Caco-2 (cell line): ENCODE data around the gene SF3B2. TPM values are rescaled to one million over a fixed set of nuclear protein-coding genes. Genes with fewer than 3 reads are reported as not detected.

Experiments
- BruUV-seq: library from RNA; stranded (reverse); fragments of 400-500 nt; replicated peaks from 2 replicates; lab custom pipeline; 2021; lab: Mats Ljungman, UMichigan
- CTCF ChIA-PET: fragments of 300-600 bp; sonication (Branson Sonifier 250); formaldehyde crosslinking; loops from one replicate; lab custom pipeline; 2022; ENCODE audit warnings: antibody characterized with exemption; lab: Charles Lee
- POLR2A ChIA-PET: fragments of 300-600 bp; sonication (Branson Sonifier 250); formaldehyde crosslinking; loops from one replicate; lab custom pipeline; 2022; ENCODE audit warnings: antibody characterized with exemption; lab: Charles Lee
- DNase-seq, 2 experiments: peaks; one replicate each; pipeline versions ENCODE4 v3.0.0 to v3.0.0-alpha.2; 2020 to 2022
- H3K27me3 ChIP-seq: replicated peaks from 2 replicates; pipeline ENCODE4 v1.6.0; 2011; ENCODE audit warnings: low read length; ENCODE audit not compliant: control insufficient read depth, insufficient read depth
- H3K36me3 ChIP-seq: 2 replicates; pipeline ENCODE4 v1.5.1; 2011; ENCODE audit warnings: low read length; ENCODE audit not compliant: control insufficient read depth, insufficient read depth
- H3K4me1 ChIP-seq: fragments of 250-450 bp; sonication (Bioruptor Pico); 2 replicates; pipeline ENCODE4 v1.5.1; 2020; ENCODE audit warnings: mild to moderate bottlenecking
- H3K4me3 ChIP-seq: 2 replicates; pipeline ENCODE4 v1.5.1; 2011; ENCODE audit warnings: low read depth, mild to moderate bottlenecking, control low read depth, low read length
- H3K9me3 ChIP-seq: fragments of 250-450 bp; sonication (Bioruptor Pico); 2 replicates; pipeline ENCODE4 v1.5.1; 2020; ENCODE audit warnings: mild to moderate bottlenecking, moderate library complexity
- H3K27ac Mint-ChIP-seq: one replicate; pipeline ENCODE4 v1.8.0; 2022; ENCODE audit warnings: mixed read lengths; ENCODE audit not compliant: unreplicated experiment
- H3K27me3 Mint-ChIP-seq: one replicate; pipeline ENCODE4 v1.8.0; 2022; ENCODE audit warnings: mixed read lengths; ENCODE audit not compliant: insufficient read depth, unreplicated experiment
- H3K36me3 Mint-ChIP-seq: one replicate; pipeline ENCODE4 v1.8.0; 2022; ENCODE audit warnings: mild to moderate bottlenecking, mixed read lengths; ENCODE audit not compliant: insufficient read depth, unreplicated experiment
- H3K4me1 Mint-ChIP-seq: one replicate; pipeline ENCODE4 v1.8.0; 2022; ENCODE audit warnings: low read depth, mixed read lengths; ENCODE audit not compliant: unreplicated experiment
- H3K4me3 Mint-ChIP-seq: one replicate; pipeline ENCODE4 v1.8.0; 2022; ENCODE audit warnings: mild to moderate bottlenecking, moderate library complexity, mixed read lengths; ENCODE audit not compliant: unreplicated experiment
- H3K9me3 Mint-ChIP-seq: one replicate; pipeline ENCODE4 v1.8.0; 2022; ENCODE audit warnings: mixed read lengths; ENCODE audit not compliant: unreplicated experiment
- CTCF ChIP-seq, 2 experiments: fragments of 200-600 bp in 1 of 2; IDR thresholded peaks; 1 replicate in 1 of 2; 2 replicates in 1 of 2; pipeline versions ENCODE4 v1.5.1 to v1.8.0; 2011 to 2022; ENCODE audit warnings: antibody characterized with exemption in 1 of 2, control low read depth in 1 of 2, inconsistent platforms in 1 of 2, low read depth in 1 of 2, low read length in 1 of 2, mild to moderate bottlenecking in 1 of 2, moderate library complexity in 1 of 2; ENCODE audit not compliant: insufficient read depth in 1 of 2, severe bottlenecking in 1 of 2, unreplicated experiment in 1 of 2
- intact Hi-C: fragments of 100-400 bp; cut with micrococcal nuclease; formaldehyde crosslinking; loops from one replicate; pipeline ENCODE4 v1.10.0; 2022; ENCODE audit not compliant: unreplicated experiment
- total RNA-seq: library from RNA; stranded (reverse); gene quantifications from 2 replicates; pipeline ENCODE4 v1.2.3, GENCODE V29; 2022

Gene SF3B2
- total RNA-seq, 1 experiment from 2014 or later, result 224 TPM

- Mint-ChIP-seq H3K27me3 (no peaks in the 10 kb centered on the region), H3K4me3 (no peak overlapping the region), H3K9me3 (no peaks in the 10 kb centered on the region), H3K27ac (no peak overlapping the region), H3K36me3 (no peaks in the 10 kb centered on the region), H3K4me1 (no peaks in the 10 kb centered on the region)
- intact Hi-C loops, result no loop called here
- no peak for TF ChIP-seq CTCF (IDR thresholded peaks at IDR 0.05; ENCODE audit: insufficient read depth in 1 of 2, low read depth in 1 of 2, low read length in 1 of 2, severe bottlenecking in 1 of 2, unreplicated experiment in 1 of 2)
- H3K4me3 ChIP-seq, result no peak overlapping the region
- ChIA-PET CTCF (no interaction called here), POLR2A (no interaction called here)
- BruUV-seq, result no TSS peak
- H3K4me1 ChIP-seq, result no peaks in the 10 kb centered on the region
- H3K9me3 ChIP-seq, result peaks cover 3% of the 10 kb centered on the region
- H3K36me3 ChIP-seq, result no peaks in the 10 kb centered on the region
- no peak for DNase-seq
- no peaks in the 10 kb centered on the region for H3K27me3 ChIP-seq
These were observed 19.0 kb upstream of the SF3B2 start for GRCh38 chr11:66032957-66033735.

- ChIA-PET CTCF (interaction anchor here (0.6 to 1.3 kb wide), 2 partner anchors 35 to 147 kb away, joined by 3 to 5 read pairs; partner anchors contain the start of gene FIBP), POLR2A (no interaction called here)
- Mint-ChIP-seq H3K4me3 (no peak overlapping the region), H3K9me3 (no peaks in the 10 kb centered on the region), H3K36me3 (no peaks in the 10 kb centered on the region), H3K4me1 (no peaks in the 10 kb centered on the region), H3K27ac (no peak overlapping the region), H3K27me3 (no peaks in the 10 kb centered on the region)
- TF ChIP-seq CTCF (IDR thresholded peaks at IDR 0.05; ENCODE audit: insufficient read depth in 1 of 2, low read depth in 1 of 2, low read length in 1 of 2, severe bottlenecking in 1 of 2, unreplicated experiment in 1 of 2), result no peak
- Histone ChIP-seq H3K4me3 (no peak overlapping the region), H3K36me3 (no peaks in the 10 kb centered on the region), H3K4me1 (no peaks in the 10 kb centered on the region), H3K27me3 (no peaks in the 10 kb centered on the region), H3K9me3 (peaks cover 3% of the 10 kb centered on the region)
- intact Hi-C loops, result no loop called here
- no peak for DNase-seq
- no TSS peak for BruUV-seq
These were observed 16.4 kb upstream of the SF3B2 start for GRCh38 chr11:66035653-66036333.

- no peaks in the 10 kb centered on the region for H3K36me3 Mint-ChIP-seq
- Histone ChIP-seq H3K9me3 (peaks cover 3% of the 10 kb centered on the region), H3K27me3 (no peaks in the 10 kb centered on the region), H3K36me3 (no peaks in the 10 kb centered on the region), H3K4me3 (no peak overlapping the region), H3K4me1 (no peaks in the 10 kb centered on the region)
- DNase-seq, result no peak
- no peaks in the 10 kb centered on the region for H3K4me1 Mint-ChIP-seq
- intact Hi-C loops, result no loop called here
- TF ChIP-seq CTCF (IDR thresholded peaks at IDR 0.05; ENCODE audit: insufficient read depth in 1 of 2, low read depth in 1 of 2, low read length in 1 of 2, severe bottlenecking in 1 of 2, unreplicated experiment in 1 of 2), result no peak
- no peak overlapping the region for H3K4me3 Mint-ChIP-seq
- no peaks in the 10 kb centered on the region for H3K9me3 Mint-ChIP-seq
- ChIA-PET POLR2A (no interaction called here), CTCF (interaction anchor here (1.3 kb wide), 1 partner anchor 148 kb away, joined by 3 read pairs; the partner anchor contains the start of gene FIBP)
- no peak overlapping the region for H3K27ac Mint-ChIP-seq
- no TSS peak for BruUV-seq
- no peaks in the 10 kb centered on the region for H3K27me3 Mint-ChIP-seq
These were observed 15.8 kb upstream of the SF3B2 start for GRCh38 chr11:66036334-66036710.
